Loucy (cell line): ENCODE results near the gene DNAH9.

Experiments
- H2AFZ ChIP-seq: fragments of 200-600 bp; sonication (generic); 2 replicates; pipeline ENCODE4 v1.6.0; 2016; ENCODE audit warnings: antibody characterized with exemption, mild to moderate bottlenecking, low read length, moderate library complexity
- H3F3A ChIP-seq: fragments of 200-600 bp; 2 replicates; pipeline ENCODE4 v1.6.0; 2016; ENCODE audit warnings: antibody characterized with exemption, low read depth, mild to moderate bottlenecking
- H3K27me3 ChIP-seq: fragments of 200-600 bp; sonication (generic); 2 replicates; pipeline ENCODE4 v1.6.1; 2014; ENCODE audit warnings: low read length, mild to moderate bottlenecking; ENCODE audit not compliant: insufficient read depth, poor library complexity, severe bottlenecking
- H3K36me3 ChIP-seq: fragments of 200-600 bp; sonication (generic); 2 replicates; pipeline ENCODE4 v1.6.1; 2016; ENCODE audit warnings: low read length; ENCODE audit not compliant: insufficient read depth
- H3K4me1 ChIP-seq: fragments of 200-600 bp; sonication (generic); 2 replicates; pipeline ENCODE4 v1.5.1; 2014; ENCODE audit warnings: low read length, mild to moderate bottlenecking; ENCODE audit not compliant: insufficient read depth, poor library complexity, severe bottlenecking
- H3K4me2 ChIP-seq: fragments of 200-600 bp; sonication (generic); 2 replicates; pipeline ENCODE4 v1.6.0; 2014; ENCODE audit warnings: antibody characterized with exemption, low read length, low read depth, mild to moderate bottlenecking; ENCODE audit not compliant: poor library complexity, severe bottlenecking
- H3K4me3 ChIP-seq: fragments of 200-600 bp; sonication (generic); 2 replicates; pipeline ENCODE4 v1.5.1; 2014; ENCODE audit warnings: low read length, mild to moderate bottlenecking, mixed read lengths; ENCODE audit not compliant: poor library complexity, severe bottlenecking
- H3K79me2 ChIP-seq: fragments of 200-600 bp; sonication (generic); 2 replicates; pipeline ENCODE4 v1.6.1; 2014; ENCODE audit warnings: low read length; ENCODE audit not compliant: insufficient read depth
- H3K9ac ChIP-seq: fragments of 200-600 bp; sonication (generic); 2 replicates; pipeline ENCODE4 v1.6.0; 2014; ENCODE audit warnings: mild to moderate bottlenecking, low read depth, low read length, moderate library complexity; ENCODE audit not compliant: poor library complexity, severe bottlenecking
- H3K9me2 ChIP-seq: fragments of 200-600 bp; sonication (generic); replicated peaks from 2 replicates; pipeline ENCODE4 v1.6.1; 2016; ENCODE audit warnings: low read depth, low read length, mixed read lengths
- H3K9me3 ChIP-seq: fragments of 200-600 bp; sonication (generic); 2 replicates; pipeline ENCODE4 v1.6.1; 2014; ENCODE audit warnings: mild to moderate bottlenecking, antibody characterized with exemption, low read length, low read depth; ENCODE audit not compliant: insufficient read depth
- H4K20me1 ChIP-seq: fragments of 200-600 bp; sonication (generic); 2 replicates; pipeline ENCODE4 v1.6.0; 2014; ENCODE audit warnings: antibody characterized with exemption, low read length, mild to moderate bottlenecking; ENCODE audit not compliant: insufficient read depth, poor library complexity, severe bottlenecking
- EZH2phosphoT487 ChIP-seq: fragments of 200-600 bp; IDR thresholded peaks from 2 replicates; pipeline ENCODE4 v1.6.1; 2018; ENCODE audit warnings: antibody characterized with exemption, mild to moderate bottlenecking, moderate library complexity, borderline replicate concordance
- TF ChIP-seq, protein P1 (sequence below): fragments of 200-600 bp; sonication (generic); conservative IDR thresholded peaks from 2 replicates; pipeline ENCODE4 v1.5.1; 2014; ENCODE audit warnings: mild to moderate bottlenecking, antibody characterized with exemption, low read length

The DNAH9 gene

DNA sequence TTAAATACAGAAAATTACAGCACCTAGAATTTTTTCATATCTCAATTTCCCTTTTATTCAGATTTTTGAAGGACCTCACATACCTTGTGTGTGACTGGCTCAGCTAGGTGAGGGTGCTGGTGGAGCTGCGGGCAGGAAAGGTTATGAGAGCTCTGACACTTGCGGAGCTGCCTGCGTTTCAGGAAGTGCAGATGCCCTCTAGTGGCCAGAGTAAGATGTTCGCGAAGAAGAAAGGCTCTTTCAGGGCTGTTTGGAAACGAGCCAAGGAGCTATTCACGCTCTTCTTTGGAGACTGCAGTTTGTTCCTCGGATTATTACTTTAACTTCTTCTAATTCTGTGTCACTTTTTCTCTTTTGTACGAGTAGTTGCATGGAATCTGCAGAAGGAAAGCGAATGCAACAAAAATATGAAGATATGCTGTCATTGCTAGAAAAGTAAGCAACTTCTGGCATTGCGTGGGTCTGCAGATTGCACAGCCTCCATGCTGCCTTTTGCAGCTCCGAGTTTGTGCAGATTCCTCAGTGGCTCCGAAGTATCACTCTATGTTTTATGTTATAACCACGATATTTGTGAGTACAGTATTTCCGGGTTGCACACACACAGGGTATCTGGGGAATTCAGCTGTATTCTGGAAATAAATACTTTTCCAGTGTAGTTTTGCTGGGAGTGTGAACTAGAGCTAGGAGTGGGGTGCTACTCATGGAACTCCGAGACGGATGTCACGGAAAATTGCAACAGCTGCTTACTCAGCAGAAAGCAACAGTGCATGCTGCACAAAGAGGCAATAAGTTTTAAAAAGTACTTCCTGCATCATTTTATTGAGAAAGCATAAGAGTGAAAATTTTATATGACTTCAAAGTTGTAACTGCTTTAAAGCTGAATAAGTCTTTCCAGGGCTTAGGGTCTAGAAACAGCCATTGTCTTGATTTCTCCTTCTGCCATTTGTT lies 46.3 kb downstream of the DNAH9 start:
- H3K9ac ChIP-seq, result no peak overlapping the region
- no peak overlapping the region for H3K4me2 ChIP-seq
- TF ChIP-seq, protein P1, sequence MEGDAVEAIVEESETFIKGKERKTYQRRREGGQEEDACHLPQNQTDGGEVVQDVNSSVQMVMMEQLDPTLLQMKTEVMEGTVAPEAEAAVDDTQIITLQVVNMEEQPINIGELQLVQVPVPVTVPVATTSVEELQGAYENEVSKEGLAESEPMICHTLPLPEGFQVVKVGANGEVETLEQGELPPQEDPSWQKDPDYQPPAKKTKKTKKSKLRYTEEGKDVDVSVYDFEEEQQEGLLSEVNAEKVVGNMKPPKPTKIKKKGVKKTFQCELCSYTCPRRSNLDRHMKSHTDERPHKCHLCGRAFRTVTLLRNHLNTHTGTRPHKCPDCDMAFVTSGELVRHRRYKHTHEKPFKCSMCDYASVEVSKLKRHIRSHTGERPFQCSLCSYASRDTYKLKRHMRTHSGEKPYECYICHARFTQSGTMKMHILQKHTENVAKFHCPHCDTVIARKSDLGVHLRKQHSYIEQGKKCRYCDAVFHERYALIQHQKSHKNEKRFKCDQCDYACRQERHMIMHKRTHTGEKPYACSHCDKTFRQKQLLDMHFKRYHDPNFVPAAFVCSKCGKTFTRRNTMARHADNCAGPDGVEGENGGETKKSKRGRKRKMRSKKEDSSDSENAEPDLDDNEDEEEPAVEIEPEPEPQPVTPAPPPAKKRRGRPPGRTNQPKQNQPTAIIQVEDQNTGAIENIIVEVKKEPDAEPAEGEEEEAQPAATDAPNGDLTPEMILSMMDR, result peak; percentile 83
- TF ChIP-seq EZH2phosphoT487, result no peak
- no peaks in the 10 kb centered on the region for H3K27me3 ChIP-seq
- no peak overlapping the region for H3K4me3 ChIP-seq
- no peaks in the 10 kb centered on the region for H3K36me3 ChIP-seq
- H3K9me2 ChIP-seq, result no peaks in the 10 kb centered on the region; the same call in 1 of the 2 replicates
- no peaks in the 10 kb centered on the region for H3K9me3 ChIP-seq
- no peaks in the 10 kb centered on the region for H3F3A ChIP-seq
- no peaks in the 10 kb centered on the region for H3K79me2 ChIP-seq
- no peak overlapping the region for H2AFZ ChIP-seq
- no peaks in the 10 kb centered on the region for H3K4me1 ChIP-seq
- no peaks in the 10 kb centered on the region for H4K20me1 ChIP-seq

DNA sequence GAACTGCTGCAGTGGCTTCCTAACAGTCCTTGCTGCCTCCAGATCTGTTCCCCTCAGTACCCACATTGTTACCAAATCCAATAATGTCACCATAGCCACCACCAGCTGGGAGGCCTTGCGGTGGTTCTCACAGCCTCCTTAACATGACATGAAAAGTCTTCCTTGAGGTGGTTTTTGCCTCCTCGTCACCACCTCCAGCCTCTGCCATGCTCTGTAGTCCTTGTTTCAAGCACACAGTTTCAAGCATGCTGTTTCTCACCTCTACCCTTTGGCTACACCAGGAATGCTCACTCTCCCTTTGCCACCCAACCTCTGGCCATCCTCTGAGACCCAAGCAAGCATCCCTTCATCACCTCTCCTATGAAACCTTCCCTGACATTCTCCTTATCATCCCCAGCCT lies 47.2 kb downstream of the DNAH9 start:
- Histone ChIP-seq H3K4me1 (no peaks in the 10 kb centered on the region), H3K4me3 (no peak overlapping the region), H2AFZ (no peak overlapping the region), H3K27me3 (no peaks in the 10 kb centered on the region), H3K9me3 (no peaks in the 10 kb centered on the region), H3K9ac (no peak overlapping the region), H3K36me3 (no peaks in the 10 kb centered on the region), H3K9me2 (no peaks in the 10 kb centered on the region; the same call in 1 of the 2 replicates), H4K20me1 (no peaks in the 10 kb centered on the region), H3K79me2 (no peaks in the 10 kb centered on the region), H3F3A (no peaks in the 10 kb centered on the region), H3K4me2 (no peak overlapping the region)
- TF ChIP-seq, protein P1, result no peak
- TF ChIP-seq EZH2phosphoT487, result no peak

DNA sequence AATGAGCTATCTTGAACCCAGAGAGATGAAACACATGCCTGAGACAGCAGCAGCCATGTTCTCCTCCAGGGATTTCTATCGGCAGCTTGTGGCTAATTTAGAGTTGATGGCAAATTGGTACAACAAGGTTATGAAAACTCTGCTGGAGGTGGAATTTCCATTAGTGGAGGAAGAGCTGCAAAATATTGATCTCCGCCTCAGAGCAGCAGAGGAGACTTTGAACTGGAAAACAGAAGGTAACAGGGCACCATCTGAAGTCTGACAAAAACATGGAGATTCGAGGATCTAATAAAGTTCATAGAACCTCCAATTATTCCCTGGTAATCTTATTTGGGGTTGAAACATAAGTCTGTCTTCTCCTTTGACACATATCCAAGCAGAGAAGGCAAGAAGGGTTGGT lies 52.8 kb downstream of the DNAH9 start:
- Histone ChIP-seq H3K9me3 (0 out of 2 replicates have a peak, but pooled peaks cover 3% of the 10 kb centered on the region), H2AFZ (no peak overlapping the region), H4K20me1 (no peaks in the 10 kb centered on the region), H3K36me3 (no peaks in the 10 kb centered on the region), H3K4me2 (no peak overlapping the region), H3K4me1 (no peaks in the 10 kb centered on the region), H3K9ac (no peak overlapping the region), H3K79me2 (no peaks in the 10 kb centered on the region), H3F3A (no peaks in the 10 kb centered on the region), H3K4me3 (no peak overlapping the region), H3K27me3 (no peaks in the 10 kb centered on the region), H3K9me2 (no peaks in the 10 kb centered on the region; the same call in 1 of the 2 replicates)
- TF ChIP-seq, protein P1, result no peak
- no peak for TF ChIP-seq EZH2phosphoT487
